HG03060 (cell line): ENCODE results near the gene PAOX.
"Not testable (repeated sequence)": the region's sequence is repeated elsewhere in the genome, so short reads cannot be mapped to it uniquely, and the experiment has no call there.

Source experiments
- ATAC-seq: cut with Tn5 transposase; IDR thresholded peaks from one replicate; pipeline ENCODE4 v1.9.1; 2021; ENCODE audit warnings: low read depth, moderate number of reproducible peaks; ENCODE audit not compliant: unreplicated experiment

PAOX gene

DNA sequence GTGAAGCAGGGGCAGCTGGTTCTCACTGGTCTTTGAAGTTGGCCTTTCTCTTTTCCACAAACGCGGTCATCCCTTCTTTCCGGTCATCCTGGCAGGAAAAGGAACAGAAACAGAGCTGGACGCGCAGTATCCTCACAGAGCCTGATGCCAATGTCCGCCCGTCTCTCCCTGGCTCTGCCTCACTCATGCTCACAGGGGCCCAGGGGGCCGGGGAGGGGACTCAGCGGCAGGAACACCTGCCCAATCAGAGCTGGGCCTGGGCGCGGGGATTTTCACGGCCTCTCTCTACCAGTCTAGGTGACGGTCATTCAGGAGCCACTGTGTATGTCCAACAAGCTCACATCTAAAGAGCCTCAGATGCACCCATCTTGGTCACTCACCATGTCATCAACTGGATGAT is 16.2 kb upstream of the PAOX start:
- ATAC-seq, result no peak

DNA sequence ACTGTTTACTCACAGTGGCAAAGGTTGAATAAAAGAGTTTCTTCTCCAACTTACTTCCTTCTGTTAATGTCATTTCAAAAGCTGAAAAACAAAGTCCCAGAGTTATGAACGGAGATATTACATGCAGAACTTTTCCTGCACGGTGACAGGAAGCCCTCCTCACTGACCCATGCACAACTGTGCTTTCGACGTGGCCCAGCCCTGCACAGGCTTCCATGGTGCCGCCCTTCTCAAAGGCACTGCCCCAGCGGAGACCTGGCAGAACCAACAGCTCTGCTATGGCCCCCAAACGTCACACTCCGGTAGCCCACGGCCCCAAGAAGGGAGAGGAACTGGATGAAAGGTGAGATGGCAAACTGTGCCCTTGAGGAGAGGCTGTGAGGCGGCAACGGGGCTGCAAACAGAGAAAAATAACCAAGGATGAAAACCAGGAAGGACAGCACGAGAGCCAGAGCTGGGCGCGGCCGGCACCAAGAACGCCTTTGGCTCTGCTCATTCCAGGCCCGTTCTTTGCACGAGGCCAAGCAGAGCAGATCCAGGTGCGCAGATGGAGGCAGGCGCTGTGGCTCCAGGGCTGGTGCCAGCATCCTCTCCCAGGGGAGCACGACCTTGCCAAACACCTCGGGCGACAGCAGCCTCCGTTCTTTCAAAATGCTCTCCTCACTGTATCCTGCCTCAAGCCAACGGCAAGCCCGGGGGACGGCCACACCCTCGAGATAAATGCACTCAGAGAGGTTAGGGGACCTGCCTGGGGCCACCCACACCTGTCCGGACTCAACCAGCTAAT is 14.2 kb upstream of the PAOX start:
- ATAC-seq, result no peak

DNA sequence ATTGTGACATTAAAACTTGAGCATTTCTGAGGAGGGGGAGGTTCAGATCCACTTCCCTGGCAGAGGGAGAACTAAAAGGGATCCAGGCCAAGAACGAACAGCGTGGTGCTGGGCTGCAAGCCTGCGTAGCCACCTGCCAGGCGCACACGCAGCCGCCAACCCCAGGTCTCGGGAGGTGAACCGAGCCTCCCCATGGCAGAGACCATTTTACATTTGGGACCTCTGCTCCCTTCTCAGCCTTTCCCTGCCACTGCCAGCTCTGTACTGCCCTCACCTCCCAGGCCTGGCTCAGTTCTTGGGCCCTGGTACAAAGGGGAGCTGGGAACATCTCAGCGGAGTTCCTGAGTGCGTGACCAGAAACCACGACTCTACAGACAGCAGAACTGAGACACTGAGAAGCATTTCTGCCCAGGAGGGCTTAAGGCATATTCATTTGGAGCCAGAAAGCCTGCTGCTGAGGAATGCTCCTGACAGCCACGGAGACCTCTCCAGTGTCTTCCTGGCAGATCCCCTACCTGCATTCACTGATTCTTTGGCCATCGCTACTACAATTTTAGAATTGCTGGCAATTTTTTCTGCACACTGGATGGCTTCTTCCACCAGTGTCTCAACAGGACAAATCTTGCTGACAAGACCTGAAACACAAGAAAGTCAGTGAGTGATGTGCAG is 13.5 kb upstream of the PAOX start:
- no peak for ATAC-seq

DNA sequence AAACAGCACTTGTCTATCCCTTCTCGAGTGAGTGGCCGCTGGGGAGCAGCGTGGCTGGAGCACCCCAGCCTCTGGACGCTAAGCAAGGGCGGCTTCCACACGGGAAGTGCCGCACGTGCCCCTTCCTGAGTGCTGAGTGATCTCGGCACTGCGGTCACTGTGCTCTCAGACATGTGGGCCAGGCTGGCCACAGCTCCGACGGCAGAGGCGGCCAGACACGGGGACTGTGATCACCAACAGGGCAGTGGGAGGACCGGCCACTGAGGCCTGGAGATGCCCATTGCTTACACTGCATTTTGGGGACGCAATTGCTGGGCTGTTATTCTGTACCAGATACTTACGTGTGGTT is 13.0 kb upstream of the PAOX start:
- no peak for ATAC-seq

DNA sequence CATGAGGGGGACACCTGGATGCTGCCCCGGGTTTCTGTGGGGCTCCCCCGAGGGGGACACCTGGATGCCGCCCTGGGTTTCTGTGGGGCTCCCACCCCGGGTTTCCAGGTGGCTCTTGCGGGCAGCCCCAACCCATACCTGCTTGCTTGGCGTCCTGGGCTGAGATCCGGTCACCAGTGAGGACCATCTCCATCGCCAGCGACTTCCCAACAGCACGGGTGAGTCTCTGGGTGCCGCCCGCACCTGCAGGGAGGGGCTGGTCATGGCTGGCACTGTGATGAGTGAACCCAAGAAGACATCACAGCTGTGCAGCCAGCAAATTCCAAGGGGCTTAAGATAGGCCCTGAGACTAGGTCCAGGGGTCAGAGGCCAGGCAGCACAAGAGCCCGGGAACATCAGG is 12.3 kb upstream of the PAOX start:
- no peak for ATAC-seq

DNA sequence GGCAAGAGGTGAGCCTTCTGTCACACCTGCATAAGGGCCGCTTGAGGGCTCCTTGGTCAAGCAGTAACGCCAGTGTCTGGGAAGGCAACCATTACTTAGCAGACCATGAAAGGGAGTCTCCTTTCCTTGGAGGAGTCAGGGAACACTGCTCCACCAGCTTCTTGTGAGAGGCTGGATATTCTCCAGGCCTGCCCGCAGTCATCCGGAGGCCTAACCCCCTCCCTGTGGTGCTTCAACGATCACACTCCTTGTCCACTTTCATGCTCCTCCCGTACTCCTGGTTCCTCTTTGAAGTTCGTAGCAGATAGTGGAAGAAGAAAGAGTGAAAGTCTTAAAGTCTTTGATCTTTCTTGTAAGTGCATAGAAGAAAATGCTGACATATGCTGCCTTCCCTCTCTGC is 11.6 kb upstream of the PAOX start:
- ATAC-seq, result not testable (repeated sequence)

DNA sequence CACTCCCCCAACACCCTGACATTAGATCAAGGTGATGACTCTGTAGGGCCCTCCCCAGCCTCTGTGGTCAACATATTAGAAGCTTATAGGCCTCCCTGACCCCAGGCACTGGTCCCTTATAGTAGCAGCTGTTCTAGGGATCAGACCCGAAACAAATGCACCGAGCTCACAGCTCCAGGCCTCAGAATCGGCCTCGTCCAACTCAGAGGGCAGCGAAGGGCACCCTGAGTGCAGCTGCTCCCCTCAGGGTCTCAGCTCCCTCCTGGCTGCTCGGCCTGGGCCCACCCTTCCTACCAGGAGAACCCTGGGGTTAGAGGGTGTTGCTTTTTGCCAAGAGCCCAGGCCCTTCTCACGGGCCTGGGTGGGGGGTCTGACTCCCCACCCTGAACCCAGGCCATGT is 10.9 kb upstream of the PAOX start:
- ATAC-seq, result no peak

DNA sequence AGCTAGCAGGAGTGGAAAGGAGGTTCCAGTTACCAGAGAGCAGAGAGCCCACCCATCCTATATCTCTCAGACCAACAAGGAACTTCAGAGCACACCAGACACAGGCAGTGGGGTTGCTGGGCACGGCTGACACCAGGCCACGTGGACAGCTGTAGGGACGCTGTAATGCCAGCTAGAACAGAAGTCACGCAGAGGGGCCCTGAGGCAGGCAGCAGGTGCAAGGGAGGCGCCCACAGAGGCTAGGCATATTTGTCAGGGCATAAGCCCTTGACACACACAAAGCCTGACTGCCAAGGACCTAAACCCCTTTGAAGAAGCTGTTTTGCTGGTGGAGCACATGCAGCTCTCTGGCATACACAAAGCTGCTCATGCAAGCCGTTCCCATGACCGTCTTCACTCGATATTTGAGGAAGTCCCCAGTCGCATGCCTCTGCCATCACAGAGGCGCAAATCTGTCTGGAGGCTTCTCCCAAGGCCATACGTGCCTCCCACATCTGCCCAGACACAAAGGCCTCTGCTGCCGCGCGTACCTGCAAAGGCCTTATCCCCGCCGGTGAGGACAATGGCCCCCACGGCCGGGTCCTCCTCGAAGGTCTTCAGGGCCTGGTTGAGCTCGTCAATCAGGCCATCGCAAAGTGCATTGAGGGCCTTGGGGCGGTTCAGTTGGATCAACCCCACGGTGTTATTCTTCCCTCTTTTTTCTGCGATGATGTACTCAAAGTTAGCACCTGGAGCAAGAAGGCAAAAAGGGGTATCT is 8.9 kb upstream of the PAOX start:
- ATAC-seq, result no peak

DNA sequence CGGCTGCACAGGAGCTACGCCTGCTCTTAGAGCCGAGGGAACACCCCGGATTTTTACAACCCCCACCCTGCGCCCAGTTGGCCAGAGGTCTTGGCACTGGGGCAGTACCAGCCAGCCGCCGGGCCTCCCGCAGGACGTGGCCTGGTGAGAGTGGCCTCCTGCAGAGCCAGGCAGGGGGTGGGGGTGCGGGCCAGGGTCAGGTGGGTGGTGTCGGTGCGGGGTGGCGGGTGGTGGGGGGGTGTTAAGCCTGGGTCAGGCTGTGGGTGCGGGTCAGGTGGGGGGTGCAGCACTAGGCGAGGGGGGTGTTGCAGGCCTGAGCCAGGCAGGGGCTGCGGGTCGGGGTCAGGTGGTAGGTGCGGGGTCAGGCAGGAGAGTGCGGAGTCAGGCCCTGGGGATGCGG is 6.6 kb upstream of the PAOX start:
- no peak for ATAC-seq

DNA sequence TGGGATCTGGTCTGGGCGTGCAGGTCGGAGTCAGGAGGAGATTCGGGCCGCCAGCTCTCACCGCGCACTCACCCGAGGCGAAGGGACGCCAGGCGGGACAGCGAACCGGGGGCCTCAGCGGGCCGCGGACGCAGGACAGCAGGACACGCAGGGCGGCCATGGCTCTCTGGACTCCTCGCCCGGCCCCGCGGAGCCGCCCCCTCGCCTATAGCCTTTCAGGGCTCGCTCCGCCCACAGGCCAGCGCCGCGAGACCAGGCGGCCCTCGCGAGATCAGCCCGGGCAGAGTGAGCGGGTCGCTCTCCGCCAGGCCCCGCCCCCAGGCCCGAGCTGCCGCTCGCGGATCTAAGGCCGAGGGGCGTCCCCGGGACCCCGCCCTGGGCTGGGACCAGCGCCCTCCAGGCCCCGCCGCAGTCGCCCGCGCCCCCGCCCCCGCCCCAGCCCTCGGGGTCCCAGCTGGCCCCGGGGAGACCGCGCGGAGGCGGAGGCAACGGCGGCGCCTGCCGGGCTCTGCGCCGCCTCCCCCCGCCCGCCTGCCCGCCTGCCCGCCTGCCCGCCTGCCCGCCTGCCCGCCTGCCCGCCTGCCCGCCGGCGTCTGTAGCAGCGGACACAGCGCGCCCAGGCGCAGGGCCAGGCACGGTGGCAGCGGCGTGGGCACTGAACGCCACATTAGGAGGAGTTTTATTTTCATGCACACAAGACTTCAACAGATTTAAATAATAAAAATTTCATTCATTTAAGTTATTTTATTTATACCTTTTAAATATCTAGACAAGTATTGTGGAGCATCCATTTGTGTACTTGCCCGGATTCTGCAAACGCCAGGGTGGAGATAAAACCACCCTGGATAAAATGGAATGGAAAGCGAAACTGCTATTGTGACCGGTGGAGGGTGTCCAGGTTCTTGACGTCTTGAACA is 5.6 kb upstream of the PAOX start, which contains the start of gene ECHS1:
ECHS1 (minus strand) TSS at position 181 of the 917 bp plus-strand sequence; CDS start at position 160, 21 bp downstream.
- ATAC-seq, result peak; percentile 62

DNA sequence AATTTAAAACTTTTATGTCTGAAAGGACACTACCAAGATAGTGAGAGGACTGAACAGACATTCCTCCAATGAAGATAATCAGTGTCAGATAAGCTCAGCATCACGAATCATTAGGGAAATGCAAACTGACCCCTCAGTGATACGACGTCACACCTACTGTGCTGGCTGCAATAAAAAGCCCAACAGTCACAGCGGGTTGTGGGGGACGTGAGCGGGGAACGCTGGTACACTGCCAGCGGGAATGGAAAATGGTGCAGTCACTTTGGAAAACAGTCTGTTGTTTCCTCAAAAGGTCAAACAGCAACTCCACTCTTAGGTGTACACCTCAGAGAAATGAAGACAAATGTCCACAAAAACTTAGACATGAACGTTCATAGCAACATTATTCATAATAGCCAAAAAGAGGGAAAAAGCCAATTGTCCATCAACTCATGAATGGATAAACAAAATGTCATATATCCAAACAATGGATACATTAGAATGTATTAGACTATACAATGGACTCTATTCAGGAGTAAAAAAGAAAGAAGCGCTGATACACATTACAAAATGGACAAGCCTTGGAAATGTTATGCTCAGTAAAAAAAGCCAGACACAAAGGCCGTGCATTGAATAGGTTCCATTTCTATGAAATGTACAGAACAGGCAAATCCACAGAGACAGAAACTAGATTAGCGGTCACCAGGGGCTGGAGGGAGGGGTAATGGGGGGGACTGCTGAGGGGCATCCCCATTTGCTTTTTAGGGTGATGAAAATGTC is 3.5 kb upstream of the PAOX start:
- no peak for ATAC-seq

DNA sequence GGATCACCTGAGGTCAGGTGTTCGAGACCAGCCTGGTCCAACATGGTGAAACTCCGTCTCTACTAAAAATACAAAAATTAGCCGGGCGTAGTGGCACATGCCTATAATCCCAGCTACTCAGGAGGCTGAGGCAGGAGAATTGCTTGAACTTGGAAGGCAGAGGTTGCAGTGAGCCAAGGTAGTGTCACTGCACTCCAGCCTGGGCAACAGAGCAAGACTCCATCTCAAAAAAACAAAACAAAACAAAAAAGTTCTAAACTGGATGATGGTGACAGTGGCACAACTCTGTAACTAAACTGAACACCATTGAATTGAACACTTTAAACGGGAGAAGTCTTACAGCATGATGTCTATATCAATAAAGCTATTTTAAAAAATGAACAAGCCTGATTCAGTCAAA is 2.9 kb upstream of the PAOX start:
- ATAC-seq, result not testable (repeated sequence)

DNA sequence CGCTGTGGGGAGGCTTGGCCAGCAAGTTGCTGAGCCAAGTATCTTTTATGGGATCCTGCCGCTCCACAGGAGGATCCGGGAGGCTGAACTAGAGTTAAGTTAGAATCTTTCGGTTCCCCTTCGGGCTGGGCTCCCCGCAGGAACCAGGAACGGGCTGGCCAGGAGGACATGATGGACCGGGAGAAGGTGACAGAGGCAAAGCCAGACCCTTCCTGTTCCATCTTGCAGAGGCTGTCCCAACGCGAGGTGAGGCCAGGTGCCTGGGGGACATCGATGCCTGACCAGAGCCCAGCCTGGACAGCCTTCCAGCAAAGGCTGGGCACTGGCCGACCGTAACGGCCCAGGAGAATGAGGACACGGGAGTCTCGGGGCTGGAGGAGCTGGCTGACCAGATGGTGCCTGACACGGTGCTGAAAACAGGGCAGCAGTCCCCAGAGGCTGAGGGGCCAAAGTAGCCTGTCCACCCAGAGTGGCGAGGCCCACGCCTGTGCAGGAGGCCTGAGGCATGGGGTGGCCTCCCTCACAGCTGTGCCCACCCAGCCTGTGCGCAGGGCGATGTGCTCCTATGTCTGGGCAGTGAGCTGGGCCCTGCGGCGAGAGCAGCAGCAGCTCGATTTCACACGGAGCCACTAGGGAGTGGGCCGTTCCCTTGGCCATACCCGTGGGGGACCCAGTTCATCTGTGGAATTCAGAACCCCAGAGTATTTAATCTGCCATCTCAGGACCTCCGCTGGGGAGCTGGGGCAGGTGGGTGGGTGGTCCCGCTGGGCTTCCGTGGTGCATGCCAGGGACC is 1.8 kb upstream of the PAOX start:
- ATAC-seq, result no peak

DNA sequence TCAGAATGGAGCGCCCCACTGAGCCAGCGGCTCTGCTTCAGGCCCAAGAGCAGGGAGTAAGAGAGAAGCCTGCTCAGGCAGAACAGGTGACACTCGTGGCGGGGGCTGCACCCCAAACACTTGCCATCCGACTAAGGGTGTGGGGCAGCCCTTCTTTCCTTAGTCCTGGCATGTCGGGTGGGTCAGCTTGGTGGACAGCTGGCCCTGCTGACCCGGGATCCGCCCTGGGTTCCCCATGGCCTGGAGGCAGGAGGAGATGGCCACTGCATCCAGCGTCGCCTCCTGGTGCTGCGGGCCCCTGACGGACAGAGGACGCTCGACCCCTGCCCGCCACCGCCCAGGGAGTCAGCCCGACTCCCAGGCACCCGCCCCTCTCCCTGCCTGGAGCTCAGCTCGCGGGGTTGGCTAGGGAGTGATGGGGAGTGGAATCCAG is 1.2 kb upstream of the PAOX start:
- no peak for ATAC-seq

DNA sequence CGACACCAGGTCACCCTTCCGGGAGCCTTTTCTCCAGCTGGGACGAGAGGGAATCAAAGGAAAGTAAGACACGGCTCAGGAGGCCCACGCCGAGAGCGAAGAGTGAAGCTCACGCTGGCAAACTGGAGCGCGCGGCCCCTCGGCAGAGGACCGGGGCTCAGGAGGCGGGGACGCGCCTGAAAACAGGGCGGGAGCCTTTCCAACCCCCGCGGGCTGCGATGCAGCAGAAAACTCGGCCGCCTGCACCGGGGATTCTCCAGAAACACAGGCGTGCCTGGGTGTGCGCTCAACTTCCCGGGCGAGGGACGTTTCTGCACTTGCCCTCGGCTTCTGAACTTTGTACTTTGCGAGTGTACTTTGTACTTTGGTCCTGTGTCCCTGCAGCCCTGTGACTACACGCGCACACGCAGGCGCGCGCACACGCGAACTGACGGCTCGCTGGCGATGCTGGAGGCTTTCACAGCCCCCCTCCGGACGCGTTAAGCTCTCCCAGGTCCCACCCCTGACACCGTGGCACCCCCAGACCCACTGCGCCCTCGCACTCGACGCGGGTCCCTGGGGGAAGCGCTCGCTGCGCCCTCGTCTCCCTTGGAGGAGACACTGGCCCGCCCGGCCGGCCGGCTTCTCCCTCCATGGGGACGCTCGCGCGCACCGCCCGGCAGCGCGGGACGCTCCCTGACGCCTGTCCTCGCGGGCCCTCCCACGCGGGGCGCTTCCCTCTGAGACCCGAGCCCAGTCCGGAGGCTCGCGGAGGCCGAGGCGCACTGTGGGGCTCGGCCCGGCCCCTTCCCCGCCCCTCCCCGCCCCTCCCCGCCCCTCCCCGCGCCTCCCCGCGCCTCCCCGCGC is 588 bp upstream of the PAOX start:
- no peak for ATAC-seq

DNA sequence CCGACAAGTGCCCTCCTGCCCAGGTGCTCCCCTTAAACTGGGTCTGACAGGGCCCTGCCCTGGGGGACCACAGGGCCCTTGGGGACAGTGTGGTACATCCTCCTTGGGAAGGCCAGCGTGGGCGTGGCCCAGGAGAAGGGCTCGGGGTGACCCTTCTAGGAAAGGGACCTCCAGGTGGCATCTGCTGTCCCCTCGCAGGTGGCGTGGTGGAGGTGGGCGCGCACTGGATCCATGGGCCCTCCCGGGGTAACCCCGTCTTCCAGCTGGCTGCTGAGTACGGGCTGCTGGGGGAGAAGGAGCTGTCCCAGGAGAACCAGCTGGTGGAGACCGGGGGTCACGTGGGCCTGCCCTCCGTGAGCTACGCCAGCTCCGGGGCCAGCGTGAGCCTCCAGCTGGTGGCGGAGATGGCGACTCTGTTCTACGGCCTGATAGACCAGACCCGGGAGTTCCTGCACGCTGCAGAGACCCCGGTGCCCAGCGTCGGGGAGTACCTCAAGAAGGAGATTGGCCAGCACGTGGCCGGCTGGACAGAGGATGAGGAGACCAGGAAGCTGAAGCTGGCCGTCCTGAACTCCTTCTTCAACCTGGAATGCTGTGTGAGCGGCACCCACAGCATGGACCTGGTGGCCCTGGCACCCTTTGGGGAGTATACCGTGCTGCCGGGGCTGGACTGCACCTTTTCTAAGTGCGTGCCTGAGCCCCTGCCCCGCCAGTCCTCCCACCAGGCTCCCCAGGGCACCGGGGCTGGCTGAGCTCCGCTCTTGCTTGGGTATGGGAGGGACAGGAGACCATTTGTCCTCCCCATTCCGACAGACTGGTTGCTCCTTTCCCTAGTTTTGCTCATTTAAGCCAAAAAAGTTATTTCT is 972 bp downstream of the PAOX start:
- no peak for ATAC-seq

DNA sequence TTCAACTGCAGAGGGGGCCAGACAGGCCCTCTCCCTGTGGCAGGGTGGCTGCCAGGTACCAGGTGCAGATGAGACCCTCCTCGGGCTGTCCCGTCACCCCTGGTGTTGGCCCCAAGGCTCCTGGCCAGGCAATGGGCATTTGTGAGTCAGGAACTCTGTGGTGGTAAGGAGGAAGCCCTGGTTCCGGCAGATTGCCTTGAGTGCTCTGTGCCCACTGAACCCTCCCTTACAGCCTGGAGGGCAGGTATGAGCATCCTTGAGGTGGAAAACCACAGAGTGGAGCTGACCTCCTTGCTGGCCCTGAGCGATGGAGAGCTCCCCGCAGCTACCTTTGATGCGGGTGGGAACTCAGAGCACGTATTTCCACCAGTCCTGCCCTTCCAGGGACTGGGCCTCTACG is 2.0 kb downstream of the PAOX start:
- ATAC-seq, result no peak
